GM19468 (cell line): ENCODE results near the gene VCAN.
A peak's percentile ranks its signal among the peaks of the same experiment; 100 is the strongest.

Source experiments
- ATAC-seq: cut with Tn5 transposase; IDR thresholded peaks from one replicate; pipeline ENCODE4 v1.9.1; 2021; ENCODE audit warnings: mild to moderate bottlenecking, moderate library complexity, moderate number of reproducible peaks; ENCODE audit not compliant: unreplicated experiment; ENCODE audit errors: extremely low read depth

The VCAN gene

DNA sequence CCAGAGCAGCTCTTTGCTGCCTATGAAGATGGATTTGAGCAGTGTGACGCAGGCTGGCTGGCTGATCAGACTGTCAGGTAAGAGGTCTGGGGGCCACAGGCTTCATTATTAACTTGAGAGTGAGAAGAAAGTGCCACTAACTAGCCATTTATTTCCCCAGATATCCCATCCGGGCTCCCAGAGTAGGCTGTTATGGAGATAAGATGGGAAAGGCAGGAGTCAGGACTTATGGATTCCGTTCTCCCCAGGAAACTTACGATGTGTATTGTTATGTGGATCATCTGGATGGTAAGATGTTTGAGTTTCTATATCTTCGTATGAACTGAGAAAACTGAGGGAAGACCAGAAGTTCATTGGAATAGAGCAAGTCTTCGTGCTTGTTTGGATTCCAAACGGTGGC, 22.1 kb downstream of the VCAN start:
- ATAC-seq = no peak

DNA sequence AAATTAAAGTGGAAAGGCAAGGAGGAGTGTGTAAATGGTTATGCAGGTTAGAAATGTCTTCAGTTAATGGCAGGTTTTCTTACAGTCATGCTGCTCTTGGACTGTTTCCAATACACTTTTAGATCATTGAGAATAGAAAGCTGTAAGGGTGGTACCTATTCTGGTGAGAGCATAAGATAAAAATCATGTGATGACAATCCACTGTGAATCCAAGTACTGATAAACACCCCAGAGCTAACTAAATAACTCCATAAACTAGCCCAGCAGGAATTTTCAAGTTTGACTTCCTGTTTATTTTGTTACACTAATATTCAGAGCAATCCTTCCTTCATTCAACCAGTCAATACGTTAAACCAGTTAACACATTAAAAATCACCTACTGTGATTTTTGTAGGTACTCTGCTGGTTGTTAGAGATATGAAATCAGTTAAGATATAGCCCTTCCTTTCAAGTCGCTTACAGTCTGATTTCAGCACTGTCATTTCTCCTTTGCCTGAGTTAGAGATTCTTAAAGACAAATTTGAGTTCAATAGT, 22.6 kb downstream of the VCAN start:
- ATAC-seq = no peak

GRCh38 chr5:83494666-83495065, 23.1 kb downstream of the VCAN start:
- no peak for ATAC-seq

DNA sequence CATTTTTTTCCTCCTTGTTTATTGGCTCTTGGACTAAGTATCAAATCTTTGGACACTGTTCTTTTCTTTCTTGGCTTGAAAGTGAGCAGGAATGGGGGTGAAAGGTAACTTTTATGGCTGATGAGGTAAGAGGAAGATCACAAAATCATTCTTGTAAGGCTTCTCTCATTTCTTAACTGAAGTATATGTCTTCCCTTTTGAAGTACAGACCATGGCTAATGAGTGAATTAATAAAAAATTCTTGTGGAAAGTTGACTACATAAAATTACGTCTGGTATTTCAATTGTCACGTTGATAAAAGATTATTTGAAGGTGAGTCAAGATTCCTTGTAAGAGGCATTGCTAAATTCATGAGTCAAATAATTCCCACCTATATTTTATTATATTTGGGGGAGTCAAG, 25.1 kb downstream of the VCAN start:
- no peak for ATAC-seq

- ATAC-seq = no peak
Observed at GRCh38 chr5:83498585-83498984, 27.0 kb downstream of the VCAN start.

DNA sequence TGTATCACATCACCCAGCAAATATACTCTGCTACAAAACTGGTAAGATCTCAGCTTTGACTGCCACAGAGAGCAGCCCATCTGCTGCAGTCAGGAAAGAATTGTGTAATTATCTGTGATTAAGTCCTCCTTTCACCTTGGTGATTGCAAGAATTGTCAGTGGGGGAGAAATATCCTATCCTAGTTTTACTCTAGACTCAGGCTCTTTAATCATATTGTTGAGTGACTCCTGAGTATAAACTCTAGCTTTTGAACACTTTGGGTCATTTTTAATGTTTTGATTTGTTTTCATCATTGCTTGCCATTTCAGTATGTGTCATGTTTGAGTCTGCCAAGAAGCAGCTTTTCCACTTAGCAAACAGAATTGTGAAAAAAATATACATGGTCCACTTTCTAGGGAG, 32.1 kb downstream of the VCAN start:
- ATAC-seq = no peak

GRCh38 chr5:83507431-83507830, 35.9 kb downstream of the VCAN start:
- no peak for ATAC-seq

GRCh38 chr5:83509540-83509939, 38.0 kb downstream of the VCAN start:
- ATAC-seq = no peak

- peak; percentile 78 for ATAC-seq
Observed at GRCh38 chr5:83510260-83510659, 38.7 kb downstream of the VCAN start.

DNA sequence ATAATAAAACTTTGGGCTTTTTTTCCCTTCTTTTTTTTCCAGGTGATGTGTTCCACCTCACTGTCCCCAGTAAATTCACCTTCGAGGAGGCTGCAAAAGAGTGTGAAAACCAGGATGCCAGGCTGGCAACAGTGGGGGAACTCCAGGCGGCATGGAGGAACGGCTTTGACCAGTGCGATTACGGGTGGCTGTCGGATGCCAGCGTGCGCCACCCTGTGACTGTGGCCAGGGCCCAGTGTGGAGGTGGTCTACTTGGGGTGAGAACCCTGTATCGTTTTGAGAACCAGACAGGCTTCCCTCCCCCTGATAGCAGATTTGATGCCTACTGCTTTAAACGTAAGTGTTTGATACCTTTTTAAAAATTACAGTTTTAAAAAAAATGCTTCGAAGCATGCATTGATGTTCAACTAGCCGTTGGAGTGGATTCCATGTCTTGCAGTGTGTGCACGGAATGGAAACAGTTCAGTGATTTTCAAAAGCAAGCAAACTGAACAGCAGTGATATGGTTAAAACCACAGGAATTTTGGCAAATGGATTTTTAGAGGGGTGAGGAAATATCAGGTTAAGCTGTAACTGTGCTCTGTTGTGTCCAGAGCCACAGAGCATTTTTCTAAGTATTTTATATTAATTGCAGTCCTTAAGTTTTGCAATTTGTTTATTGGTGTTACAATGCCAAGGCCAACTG, 40.7 kb downstream of the VCAN start:
- no peak for ATAC-seq

- ATAC-seq = no peak
Observed at GRCh38 chr5:83513081-83513480, 41.5 kb downstream of the VCAN start.

DNA sequence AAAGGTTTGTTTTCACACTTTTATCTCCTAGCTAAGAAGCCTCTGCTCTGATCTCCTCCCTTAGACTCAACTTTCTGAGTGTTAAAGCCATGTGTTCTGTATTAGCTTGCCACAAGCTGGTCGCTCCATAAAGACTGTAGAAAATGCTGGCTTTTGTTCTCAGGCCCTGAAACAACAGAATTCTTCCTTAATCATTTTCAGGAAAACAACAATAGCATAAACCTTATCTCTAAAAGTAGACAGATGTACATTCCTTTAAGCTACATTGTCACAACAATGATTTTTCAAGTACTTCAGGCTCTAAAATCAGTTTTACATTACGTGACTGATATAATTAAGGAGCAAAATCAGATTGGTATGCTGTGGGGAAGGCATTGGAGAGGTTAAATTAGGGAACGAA, 41.9 kb downstream of the VCAN start:
- ATAC-seq = no peak

DNA sequence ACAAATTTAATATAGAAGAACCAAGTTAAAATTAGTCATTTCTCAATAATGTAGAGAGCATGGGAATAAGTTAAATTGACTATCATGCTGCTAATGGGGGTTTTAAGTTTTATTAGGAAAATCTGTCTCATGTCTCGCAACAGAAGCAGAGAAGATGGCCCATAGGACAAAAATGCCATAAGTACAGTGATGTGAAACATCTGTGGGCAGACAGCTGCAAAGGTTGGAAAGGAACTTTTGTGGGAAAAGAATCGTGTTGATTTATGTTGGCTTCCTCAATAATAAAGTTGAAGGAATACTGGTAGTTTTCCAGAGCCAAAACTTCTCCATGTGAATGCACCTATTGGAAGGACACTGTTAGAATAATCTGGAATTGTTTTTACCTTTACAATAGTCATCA, 44.8 kb downstream of the VCAN start:
- ATAC-seq = no peak

GRCh38 chr5:83517072-83517687, 45.6 kb downstream of the VCAN start:
- no peak for ATAC-seq

DNA sequence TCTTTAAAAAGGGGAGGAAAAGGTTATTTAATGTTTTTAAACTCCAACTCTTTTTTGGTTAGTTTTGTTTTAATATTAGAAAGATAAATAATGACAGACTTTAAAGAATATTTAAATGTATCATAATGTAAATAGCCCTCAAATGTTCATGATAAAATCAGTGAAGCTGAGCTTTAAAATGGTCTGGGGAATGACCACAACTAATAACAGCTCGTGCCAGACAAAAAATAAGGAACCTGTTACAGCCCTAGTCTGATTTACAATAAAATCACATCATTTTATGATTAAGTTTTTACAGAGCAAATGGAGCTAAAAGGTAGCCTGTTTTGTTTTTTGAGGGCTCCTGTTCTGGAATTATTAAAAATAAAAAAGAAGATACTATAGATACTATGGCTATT, 46.1 kb downstream of the VCAN start:
- no peak for ATAC-seq

DNA sequence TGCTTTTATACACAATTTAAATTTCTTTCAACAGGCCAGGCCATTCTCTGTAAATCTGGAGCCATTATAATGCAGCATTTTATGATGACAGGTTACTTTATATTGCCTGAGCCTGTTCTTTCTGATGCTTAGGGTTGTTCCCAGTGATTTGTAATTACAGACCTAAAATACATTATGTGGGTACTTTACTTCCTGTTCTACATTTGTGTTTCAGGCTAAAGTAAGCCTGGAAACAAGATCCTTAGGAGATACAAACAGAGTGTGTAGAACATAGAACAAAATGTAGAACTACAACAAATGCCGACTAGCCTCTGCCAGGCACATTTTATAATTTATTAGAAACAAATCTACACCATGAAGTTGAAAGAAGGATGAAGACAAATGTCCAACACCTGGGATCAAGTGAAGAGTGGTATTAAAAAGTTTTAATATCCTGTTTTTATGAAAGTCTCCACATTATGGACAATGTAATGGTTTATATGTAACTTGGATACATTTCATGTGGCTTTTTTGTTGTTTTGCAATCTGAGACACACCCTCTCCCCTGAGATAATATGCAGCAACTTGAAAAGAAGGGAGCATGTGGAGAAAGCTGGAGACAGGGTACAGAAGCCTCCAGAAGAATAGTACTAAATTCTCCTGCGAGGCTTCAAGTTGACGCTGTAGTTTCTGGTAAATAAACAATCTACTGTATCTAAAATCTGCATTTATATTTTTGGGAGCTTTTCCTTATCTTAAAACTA, 46.9 kb downstream of the VCAN start:
- no peak for ATAC-seq

GRCh38 chr5:83522446-83522845, 50.9 kb downstream of the VCAN start:
- no peak for ATAC-seq

GRCh38 chr5:83523929-83524328, 52.4 kb downstream of the VCAN start:
- ATAC-seq = no peak

- no peak for ATAC-seq
Observed at GRCh38 chr5:83524345-83524744, 52.8 kb downstream of the VCAN start.

DNA sequence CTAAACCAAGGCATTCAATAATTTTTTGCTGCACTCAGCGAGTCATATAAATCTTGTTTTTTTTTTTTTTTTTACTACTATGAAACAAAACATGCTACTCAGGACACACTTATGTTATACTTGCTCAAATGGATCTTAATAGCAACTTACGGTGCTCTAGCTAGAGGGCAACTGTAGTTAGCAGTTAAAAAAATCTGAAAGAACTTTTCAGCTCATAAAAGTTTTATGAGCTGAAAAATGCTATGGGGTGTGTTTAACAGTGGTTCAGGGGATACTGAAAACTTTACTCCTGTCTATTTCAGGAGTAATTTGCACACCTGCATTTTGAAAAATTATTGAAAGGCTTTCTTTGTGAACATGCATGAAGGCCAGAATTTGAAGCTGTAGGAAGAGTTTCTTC, 53.4 kb downstream of the VCAN start:
- no peak for ATAC-seq

DNA sequence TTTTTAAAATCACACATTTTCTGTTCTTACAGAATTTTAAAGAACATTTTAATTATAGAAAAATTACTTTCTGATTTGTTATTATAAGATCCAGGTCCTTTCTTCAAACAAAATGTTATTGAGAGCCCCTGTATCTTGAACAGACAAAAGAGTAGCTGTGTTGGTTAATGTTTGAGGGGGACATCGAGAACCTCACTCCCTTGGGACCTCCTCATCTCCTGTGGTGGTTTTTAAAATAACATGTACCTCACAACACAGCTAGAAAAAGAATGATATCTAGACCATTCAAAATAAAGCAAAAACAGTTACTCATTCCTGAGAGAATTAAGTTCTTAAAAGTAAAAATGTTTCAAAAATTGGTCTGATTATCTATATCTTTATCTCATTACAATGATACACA, 54.7 kb downstream of the VCAN start:
- ATAC-seq = no peak
